HG02623 (cell line): ENCODE results near the gene GTPBP4.
A peak's percentile ranks its signal among the peaks of the same experiment; 100 is the strongest.
"Not testable (repeated sequence)": the region's sequence is repeated elsewhere in the genome, so short reads cannot be mapped to it uniquely, and the experiment has no call there.

ENCODE experiments used
- ATAC-seq: cut with Tn5 transposase; IDR thresholded peaks from one replicate; pipeline ENCODE4 v1.9.1; 2021; ENCODE audit warnings: moderate library complexity; ENCODE audit not compliant: unreplicated experiment

GTPBP4 gene

GRCh38 chr10:1054684-1055083 lies 66.5 kb downstream of the GTPBP4 start:
- ATAC-seq, result no peak

- ATAC-seq, result peak; percentile 94
Observed at GRCh38 chr10:1056326-1057105, 68.3 kb downstream of the GTPBP4 start, which contains the start of gene WDR37. TSS of gene WDR37 (plus strand) at chr10:1056385. CDS start at chr10:1072156, 15,771 bp downstream.

DNA sequence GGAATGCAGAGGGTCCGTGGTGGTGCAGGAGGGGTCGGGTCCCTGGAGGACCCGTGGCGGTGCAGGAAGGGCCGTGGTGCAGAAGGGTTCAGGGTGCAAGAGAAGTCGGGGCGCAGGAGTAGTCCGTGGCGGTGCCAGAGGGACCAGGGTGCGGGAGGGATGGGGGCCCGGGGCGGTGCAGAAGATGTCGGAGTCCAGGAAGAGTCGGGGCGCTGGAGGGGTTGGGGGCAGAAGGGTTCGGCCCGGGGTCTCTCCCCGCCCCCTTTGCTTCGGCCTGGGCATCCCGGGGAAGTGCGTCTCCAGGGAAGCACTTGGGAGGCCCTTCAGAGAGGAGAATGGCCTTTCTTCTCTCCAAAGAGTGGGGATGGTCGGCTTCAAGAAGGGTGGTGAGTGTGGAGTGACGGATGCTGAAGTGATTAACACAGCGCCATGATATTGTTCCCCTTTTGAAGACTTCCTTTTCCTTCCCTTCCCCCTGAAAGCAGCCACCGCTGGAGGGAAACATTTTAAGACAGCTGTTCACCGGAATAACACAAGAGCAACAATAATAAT lies 68.9 kb downstream of the GTPBP4 start:
- ATAC-seq, result no peak

DNA sequence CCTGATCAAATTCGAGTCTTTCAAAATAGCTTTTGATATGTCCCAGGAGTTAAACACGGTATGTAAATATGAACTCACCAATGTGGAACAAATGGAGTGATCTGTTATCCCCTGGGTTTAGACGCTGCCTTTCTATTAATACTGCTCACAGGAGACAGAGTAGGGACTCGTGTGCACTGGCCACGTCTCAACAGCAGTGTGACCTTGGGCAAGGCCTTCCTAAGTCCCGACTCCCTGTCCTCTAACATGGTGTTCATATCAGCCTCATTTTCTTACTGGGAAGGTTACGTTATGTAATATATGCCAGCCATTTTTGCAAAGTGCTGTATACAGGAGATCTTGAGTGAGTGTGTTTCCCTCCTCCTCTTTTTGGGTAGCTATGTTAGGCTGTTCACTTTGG lies 69.8 kb downstream of the GTPBP4 start:
- ATAC-seq, result no peak

DNA sequence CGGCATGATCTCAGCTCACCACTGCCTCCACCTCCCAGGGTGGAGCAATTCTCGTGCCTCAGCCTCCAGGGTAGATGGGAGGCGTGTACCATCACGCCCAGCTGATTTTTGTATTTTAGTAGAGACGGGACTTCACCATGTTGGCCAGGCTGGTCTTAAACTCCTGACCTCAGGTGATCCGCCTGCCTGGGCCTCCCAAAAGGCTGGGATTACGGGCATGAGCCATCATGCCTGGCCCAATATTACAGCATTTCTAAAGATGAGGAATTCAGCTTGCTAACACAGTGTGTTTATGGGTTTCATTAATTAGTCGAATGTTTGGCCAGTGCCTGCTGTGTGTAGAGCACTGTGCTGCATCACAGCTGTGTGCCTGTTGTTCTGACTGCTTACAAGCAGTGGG lies 71.7 kb downstream of the GTPBP4 start:
- ATAC-seq, result no peak

- ATAC-seq, result no peak
Observed at GRCh38 chr10:1061930-1062774, 73.9 kb downstream of the GTPBP4 start.

GRCh38 chr10:1063232-1063865 lies 75.1 kb downstream of the GTPBP4 start:
- ATAC-seq, result no peak

DNA sequence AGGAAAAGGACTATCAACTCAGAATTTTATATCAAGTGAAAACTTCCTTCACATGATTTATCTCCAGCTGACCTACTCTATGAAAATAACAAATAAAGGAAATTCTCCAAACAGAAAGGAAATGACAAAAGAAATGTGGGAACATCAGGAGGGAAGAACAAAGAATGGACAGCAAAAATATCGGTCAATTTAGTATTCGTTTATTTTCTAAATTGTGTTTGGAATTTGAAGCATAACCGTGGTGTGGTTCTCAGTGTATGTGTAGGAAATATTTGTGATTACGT lies 76.7 kb downstream of the GTPBP4 start:
- ATAC-seq, result no peak

GRCh38 chr10:1066734-1067133 lies 78.5 kb downstream of the GTPBP4 start:
- ATAC-seq, result not testable (repeated sequence)

DNA sequence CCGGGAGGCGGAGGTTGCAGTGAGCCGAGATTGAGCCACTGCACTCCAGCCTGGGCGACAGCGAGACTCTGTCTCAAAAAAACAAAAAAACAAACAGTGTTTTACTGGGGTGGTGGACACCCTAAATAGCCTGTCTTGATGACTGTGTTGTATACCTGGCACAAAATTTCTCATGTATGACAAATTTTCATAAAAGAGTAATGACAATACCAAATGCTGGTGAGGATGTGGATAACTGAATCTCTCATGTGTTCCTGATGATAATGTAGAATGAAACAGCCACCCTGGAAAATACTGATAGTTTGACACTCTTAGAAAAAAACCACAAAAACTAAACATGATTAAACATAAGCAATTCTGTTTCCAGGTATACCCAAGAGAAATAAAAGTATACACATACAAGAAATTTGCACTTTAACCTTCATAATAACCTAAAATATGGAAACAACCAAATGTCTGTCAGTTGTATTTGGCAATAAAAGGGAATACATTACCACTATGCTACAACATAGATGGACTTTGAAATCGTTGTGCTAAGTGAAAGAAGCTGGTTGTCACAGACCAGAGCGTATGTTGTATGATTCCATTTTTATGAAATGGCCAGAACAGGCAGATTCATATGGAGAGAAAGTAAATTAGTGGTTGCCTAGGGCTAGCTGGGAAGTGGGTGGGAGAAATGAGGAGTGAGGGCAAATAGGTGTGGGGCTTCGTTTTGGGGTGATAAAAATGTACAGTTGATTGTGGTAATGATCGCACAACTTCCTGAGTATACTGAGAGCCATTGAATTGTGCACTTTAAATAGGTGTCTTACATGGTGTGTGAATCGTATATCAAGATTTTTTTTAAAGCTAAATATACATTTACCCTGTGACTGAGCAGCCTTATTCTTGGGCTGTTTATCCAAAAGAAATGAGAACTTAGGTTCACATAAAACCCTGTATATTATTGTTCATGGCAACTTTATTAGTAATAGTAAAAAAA lies 80.4 kb downstream of the GTPBP4 start:
- no peak for ATAC-seq
